Calu3 (cell line): ENCODE results near the gene TBL1X. TPM values are rescaled to one million over a fixed set of nuclear protein-coding genes. Genes with fewer than 3 reads are reported as not detected.

Experiments
- BruUV-seq: library from RNA; stranded (reverse); fragments of 400-500 nt; replicated peaks from 2 replicates; lab custom pipeline; 2021; lab: Mats Ljungman, UMichigan
- CTCF ChIA-PET: fragments of 300-600 bp; sonication (Branson Sonifier 250); formaldehyde crosslinking; loops from one replicate; lab custom pipeline; 2022; ENCODE audit warnings: antibody characterized with exemption; lab: Charles Lee
- DNase-seq: peaks from one replicate; pipeline ENCODE4 v3.0.0; 2022
- H3K27ac Mint-ChIP-seq: one replicate; pipeline ENCODE4 v1.8.0; 2022; ENCODE audit warnings: mixed read lengths; ENCODE audit not compliant: unreplicated experiment
- H3K27me3 Mint-ChIP-seq: one replicate; pipeline ENCODE4 v1.8.0; 2022; ENCODE audit warnings: mixed read lengths; ENCODE audit not compliant: unreplicated experiment
- H3K36me3 Mint-ChIP-seq: one replicate; pipeline ENCODE4 v1.8.0; 2022; ENCODE audit warnings: mild to moderate bottlenecking, moderate library complexity, mixed read lengths; ENCODE audit not compliant: insufficient read depth, unreplicated experiment
- H3K4me1 Mint-ChIP-seq: one replicate; pipeline ENCODE4 v1.8.0; 2022; ENCODE audit warnings: mild to moderate bottlenecking, low read depth, mixed read lengths; ENCODE audit not compliant: unreplicated experiment
- H3K4me3 Mint-ChIP-seq: one replicate; pipeline ENCODE4 v1.8.0; 2022; ENCODE audit warnings: mild to moderate bottlenecking, low read depth, moderate library complexity, mixed read lengths; ENCODE audit not compliant: unreplicated experiment
- H3K9me3 Mint-ChIP-seq: one replicate; pipeline ENCODE4 v1.8.0; 2022; ENCODE audit warnings: low read depth, mixed read lengths; ENCODE audit not compliant: unreplicated experiment
- intact Hi-C: fragments of 100-400 bp; cut with micrococcal nuclease; formaldehyde crosslinking; loops from one replicate; pipeline ENCODE4 v1.10.0; 2022; ENCODE audit not compliant: unreplicated experiment
- total RNA-seq: library from RNA; stranded (reverse); gene quantifications from 2 replicates; pipeline ENCODE4 v1.2.3, GENCODE V29; 2022
- TF ChIP-seq, protein P1 (sequence below): fragments of 200-600 bp; IDR thresholded peaks from one replicate; pipeline ENCODE4 v1.8.0; 2022; ENCODE audit warnings: antibody characterized with exemption; ENCODE audit not compliant: unreplicated experiment

TBL1X gene
- total RNA-seq, 1 experiment from 2014 or later = 25.0 TPM

DNA sequence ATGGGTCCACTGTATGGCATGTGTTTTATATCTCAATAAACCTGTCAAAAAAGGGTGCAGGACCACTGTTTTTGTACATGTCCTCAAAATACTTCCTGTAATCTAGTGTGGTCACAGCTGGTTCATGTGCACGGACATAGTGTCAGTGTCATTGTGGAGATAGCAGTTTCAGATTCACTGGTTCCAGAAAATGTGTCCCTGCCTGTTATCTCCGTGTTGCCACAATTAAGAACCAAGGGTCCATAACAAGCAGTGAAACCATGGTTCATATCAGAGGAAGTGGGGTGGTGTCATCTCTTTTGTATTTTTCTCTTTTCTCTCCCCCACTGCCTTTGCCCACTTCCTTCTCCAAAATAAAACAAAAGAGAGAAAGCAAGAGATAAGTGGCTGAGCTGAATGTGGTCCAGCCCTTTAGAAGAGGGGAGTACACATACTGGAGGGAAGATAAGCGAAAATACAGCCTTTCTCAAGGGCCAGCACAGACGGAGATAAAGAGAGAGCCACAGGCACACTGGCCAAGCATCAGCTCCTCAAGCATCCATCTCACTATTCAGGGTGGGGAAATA, 51.2 kb downstream of the TBL1X start:
- BruUV-seq = no TSS peak
- no peaks in the 10 kb centered on the region for H3K27me3 Mint-ChIP-seq
- intact Hi-C loops = no loop called here
- no peak overlapping the region for H3K27ac Mint-ChIP-seq
- H3K4me1 Mint-ChIP-seq = no peaks in the 10 kb centered on the region
- TF ChIP-seq, protein P1, sequence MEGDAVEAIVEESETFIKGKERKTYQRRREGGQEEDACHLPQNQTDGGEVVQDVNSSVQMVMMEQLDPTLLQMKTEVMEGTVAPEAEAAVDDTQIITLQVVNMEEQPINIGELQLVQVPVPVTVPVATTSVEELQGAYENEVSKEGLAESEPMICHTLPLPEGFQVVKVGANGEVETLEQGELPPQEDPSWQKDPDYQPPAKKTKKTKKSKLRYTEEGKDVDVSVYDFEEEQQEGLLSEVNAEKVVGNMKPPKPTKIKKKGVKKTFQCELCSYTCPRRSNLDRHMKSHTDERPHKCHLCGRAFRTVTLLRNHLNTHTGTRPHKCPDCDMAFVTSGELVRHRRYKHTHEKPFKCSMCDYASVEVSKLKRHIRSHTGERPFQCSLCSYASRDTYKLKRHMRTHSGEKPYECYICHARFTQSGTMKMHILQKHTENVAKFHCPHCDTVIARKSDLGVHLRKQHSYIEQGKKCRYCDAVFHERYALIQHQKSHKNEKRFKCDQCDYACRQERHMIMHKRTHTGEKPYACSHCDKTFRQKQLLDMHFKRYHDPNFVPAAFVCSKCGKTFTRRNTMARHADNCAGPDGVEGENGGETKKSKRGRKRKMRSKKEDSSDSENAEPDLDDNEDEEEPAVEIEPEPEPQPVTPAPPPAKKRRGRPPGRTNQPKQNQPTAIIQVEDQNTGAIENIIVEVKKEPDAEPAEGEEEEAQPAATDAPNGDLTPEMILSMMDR = no peak
- no peak for DNase-seq
- H3K36me3 Mint-ChIP-seq = no peaks in the 10 kb centered on the region
- no peaks in the 10 kb centered on the region for H3K9me3 Mint-ChIP-seq
- H3K4me3 Mint-ChIP-seq = no peak overlapping the region
- CTCF ChIA-PET = no interaction called here

DNA sequence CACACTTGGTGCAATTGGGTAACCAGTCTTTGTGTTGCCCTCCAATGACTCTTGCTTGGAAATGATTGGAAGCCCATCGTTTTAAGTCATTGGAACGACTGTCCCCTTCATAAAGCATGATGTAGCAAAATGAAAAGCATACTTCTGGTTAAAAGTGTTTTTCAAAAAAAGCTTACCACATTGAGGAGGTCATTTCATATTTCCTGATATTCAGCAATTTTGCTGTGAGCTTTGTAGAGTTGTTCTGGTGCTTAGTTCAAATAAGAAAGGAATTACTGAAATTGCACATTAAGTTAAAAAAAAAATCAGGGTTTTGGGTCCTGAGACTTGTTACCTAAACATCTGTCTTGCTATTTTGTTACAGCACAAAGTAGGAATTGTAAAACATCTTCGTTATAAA, 51.8 kb downstream of the TBL1X start:
- no peaks in the 10 kb centered on the region for H3K36me3 Mint-ChIP-seq
- DNase-seq = no peak
- CTCF ChIA-PET = no interaction called here
- H3K4me3 Mint-ChIP-seq = no peak overlapping the region
- TF ChIP-seq, protein P1 = no peak
- BruUV-seq = no TSS peak
- no peaks in the 10 kb centered on the region for H3K9me3 Mint-ChIP-seq
- no peaks in the 10 kb centered on the region for H3K4me1 Mint-ChIP-seq
- no peaks in the 10 kb centered on the region for H3K27me3 Mint-ChIP-seq
- no peak overlapping the region for H3K27ac Mint-ChIP-seq
- intact Hi-C loops = no loop called here

DNA sequence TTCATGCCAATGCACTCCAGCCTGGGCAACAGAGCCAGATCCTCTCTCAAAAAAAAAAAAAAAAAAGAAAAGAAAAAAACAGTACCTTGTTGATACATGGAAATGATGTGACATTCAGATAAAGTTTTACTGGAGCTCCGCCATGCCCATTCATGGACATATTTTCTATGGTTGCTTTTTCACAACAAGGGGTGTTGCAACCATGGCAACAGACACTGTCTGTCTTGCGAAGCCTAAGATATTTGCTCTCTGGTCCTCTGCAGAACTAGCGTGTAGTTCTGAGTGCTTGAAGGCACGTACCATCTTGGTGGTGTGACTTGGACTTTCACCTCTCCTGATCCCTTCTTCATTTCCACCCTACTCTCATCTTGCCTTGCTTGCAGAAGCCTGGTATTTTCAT, 53.2 kb downstream of the TBL1X start:
- H3K9me3 Mint-ChIP-seq = no peaks in the 10 kb centered on the region
- H3K27ac Mint-ChIP-seq = no peak overlapping the region
- no peaks in the 10 kb centered on the region for H3K36me3 Mint-ChIP-seq
- H3K4me1 Mint-ChIP-seq = no peaks in the 10 kb centered on the region
- CTCF ChIA-PET = no interaction called here
- BruUV-seq = no TSS peak
- intact Hi-C loops = no loop called here
- no peaks in the 10 kb centered on the region for H3K27me3 Mint-ChIP-seq
- no peak overlapping the region for H3K4me3 Mint-ChIP-seq
- TF ChIP-seq, protein P1 = no peak
- DNase-seq = no peak

DNA sequence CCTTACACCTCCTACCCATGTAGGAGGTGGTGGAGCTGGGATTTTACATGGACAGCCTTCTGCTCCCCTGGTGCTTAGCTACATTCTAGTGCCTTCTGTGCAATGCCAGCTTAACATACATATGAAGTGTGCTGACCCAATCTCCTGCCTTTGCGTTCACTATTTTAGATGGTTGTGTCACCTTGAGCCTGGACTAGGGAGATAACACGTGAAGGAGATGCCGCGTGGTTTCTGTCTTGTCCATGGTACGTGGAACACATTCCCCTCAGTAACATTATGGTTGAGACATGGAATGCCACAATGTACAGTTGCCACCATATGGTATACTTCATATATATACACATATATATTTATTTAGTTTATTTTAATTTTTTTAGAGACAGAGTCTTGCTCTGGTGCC, 54.0 kb downstream of the TBL1X start:
- no peak overlapping the region for H3K27ac Mint-ChIP-seq
- intact Hi-C loops = no loop called here
- no peak for DNase-seq
- no peaks in the 10 kb centered on the region for H3K36me3 Mint-ChIP-seq
- H3K4me3 Mint-ChIP-seq = no peak overlapping the region
- CTCF ChIA-PET = no interaction called here
- no peaks in the 10 kb centered on the region for H3K4me1 Mint-ChIP-seq
- no peaks in the 10 kb centered on the region for H3K27me3 Mint-ChIP-seq
- no peaks in the 10 kb centered on the region for H3K9me3 Mint-ChIP-seq
- TF ChIP-seq, protein P1 = no peak
- no TSS peak for BruUV-seq
